HepG2 (cell line): ENCODE results near the gene DDIT4. TPM values are rescaled to one million over a fixed set of nuclear protein-coding genes. Genes with fewer than 3 reads are reported as not detected.

Experiments used
- CEBPG ChIP-seq: IDR thresholded peaks from 2 replicates; pipeline ENCODE4 v1.6.1; 2016
- HNRNPLL ChIP-seq: fragments of 200-400 bp; formaldehyde crosslinking; IDR thresholded peaks from 2 replicates; pipeline ENCODE4 v1.6.1; 2017; ENCODE audit warnings: mild to moderate bottlenecking, low read depth, low read length; ENCODE audit not compliant: poor library complexity, severe bottlenecking
- HOXA9 ChIP-seq: sonication (generic); formaldehyde crosslinking; IDR thresholded peaks from 2 replicates; pipeline ENCODE4 v1.8.1; 2022; ENCODE audit warnings: missing genetic modification reagents, mild to moderate bottlenecking, moderate library complexity, borderline replicate concordance
- KAT7 ChIP-seq: IDR thresholded peaks from 2 replicates; pipeline ENCODE4 v1.6.1; 2018; ENCODE audit warnings: borderline replicate concordance, missing compliant biosample characterization
- KLF16 ChIP-seq, 2 experiments: sonication (generic) in 1 of 2; formaldehyde crosslinking in 1 of 2; IDR thresholded peaks; 2 replicates each; pipeline versions ENCODE4 v1.6.1 to v1.8.0; 2016 to 2023; ENCODE audit warnings: missing genetic modification reagents in 2 of 2, missing compliant biosample characterization in 1 of 2
- NCOA5 ChIP-seq: sonication (generic); formaldehyde crosslinking; IDR thresholded peaks from 2 replicates; pipeline ENCODE4 v1.4.0; 2020; ENCODE audit warnings: missing genetic modification reagents
- NFIC ChIP-seq: IDR thresholded peaks from 2 replicates; pipeline ENCODE4 v1.6.1; 2012; ENCODE audit warnings: mild to moderate bottlenecking, low read length, inconsistent platforms
- NR2C2 ChIP-seq: sonication (generic); formaldehyde crosslinking; IDR thresholded peaks from 2 replicates; pipeline ENCODE4 v1.4.0; 2020; ENCODE audit warnings: missing genetic modification reagents, mild to moderate bottlenecking, moderate library complexity, borderline replicate concordance
- PHF8 ChIP-seq: sonication (generic); formaldehyde crosslinking; IDR thresholded peaks from 2 replicates; pipeline ENCODE4 v1.5.0; 2020; ENCODE audit warnings: missing genetic modification reagents
- RORA ChIP-seq: sonication (generic); formaldehyde crosslinking; IDR thresholded peaks from 2 replicates; pipeline ENCODE4 v1.5.0; 2020; ENCODE audit warnings: mild to moderate bottlenecking, missing genetic modification reagents, moderate library complexity
- SOX6 ChIP-seq, 2 experiments: fragments of 450-650 bp in 1 of 2; sonication (generic) in 1 of 2; formaldehyde crosslinking in 1 of 2; IDR thresholded peaks; 2 replicates each; pipeline versions ENCODE4 v1.4.0 to v1.6.1; 2017 to 2020; ENCODE audit warnings: antibody characterized with exemption in 1 of 2, mild to moderate bottlenecking in 1 of 2, missing genetic modification reagents in 1 of 2
- ZFP1 ChIP-seq: IDR thresholded peaks from 2 replicates; pipeline ENCODE4 v1.6.1; 2016
- ZNF160 ChIP-seq: sonication (generic); formaldehyde crosslinking; IDR thresholded peaks from 2 replicates; pipeline ENCODE4 v1.8.0; 2022; ENCODE audit warnings: mild to moderate bottlenecking, inconsistent platforms, missing genetic modification reagents
- ZNF563 ChIP-seq: sonication (generic); formaldehyde crosslinking; IDR thresholded peaks from 2 replicates; pipeline ENCODE4 v1.8.0; 2022; ENCODE audit warnings: mild to moderate bottlenecking, moderate library complexity, missing genetic modification reagents
- ZNF761 ChIP-seq: sonication (generic); formaldehyde crosslinking; conservative IDR thresholded peaks from 2 replicates; pipeline ENCODE4 v1.4.0; 2020; ENCODE audit warnings: mild to moderate bottlenecking, missing genetic modification reagents
- ZSCAN21 ChIP-seq: sonication (generic); formaldehyde crosslinking; IDR thresholded peaks from 2 replicates; pipeline ENCODE4 v1.8.0; 2022; ENCODE audit warnings: mild to moderate bottlenecking, missing genetic modification reagents, moderate library complexity, borderline replicate concordance
- polyA plus RNA-seq, 8 experiments: library from polyadenylated mRNA; depleted of rRNA in 3 of 8; stranded (reverse) in 7 of 8; unstranded in 1 of 8; fragments of >200 nt; fragmentation: Illumina TruSeq in 4 of 8; extraction: Trizol in 4 of 8; gene quantifications; 2 replicates each; pipeline versions ENCODE4 v1.2.1 to v1.2.3, GENCODE V29; 2011 to 2016; ENCODE audit warnings: low read depth in 4 of 8, missing spikeins in 1 of 8, mixed read lengths in 1 of 8; ENCODE audit not compliant: insufficient read depth in 1 of 8
- total RNA-seq, 5 experiments: library from RNA; depleted of rRNA; stranded (reverse); fragments of >200 nt; fragmentation: Illumina TruSeq; extraction: Trizol; gene quantifications; 2 replicates each; pipeline ENCODE4 v1.2.3, GENCODE V29; 2016; ENCODE audit warnings: low read depth in 1 of 5
- TF ChIP-seq, protein P1 (sequence below): sonication (generic); formaldehyde crosslinking; IDR thresholded peaks from 2 replicates; pipeline ENCODE4 v1.4.0; 2020; ENCODE audit warnings: mild to moderate bottlenecking, missing genetic modification reagents, borderline replicate concordance
- TF ChIP-seq, protein P2 (sequence below): sonication (generic); formaldehyde crosslinking; IDR thresholded peaks from 2 replicates; pipeline ENCODE4 v1.4.0; 2020; ENCODE audit warnings: missing genetic modification reagents
- TF ChIP-seq, protein P3 (sequence below): sonication (generic); formaldehyde crosslinking; IDR thresholded peaks from 2 replicates; pipeline ENCODE4 v1.5.1; 2020; ENCODE audit warnings: missing genetic modification reagents, mild to moderate bottlenecking, borderline replicate concordance
- TF ChIP-seq, protein P4 (sequence below): sonication (generic); formaldehyde crosslinking; IDR thresholded peaks from 2 replicates; pipeline ENCODE4 v1.5.0; 2020; ENCODE audit warnings: missing genetic modification reagents

The DDIT4 gene
- total and polyA plus RNA-seq, 2 of the 13 experiments (the other 11 are each of a cell fraction or from before 2014, with no cell fraction given) = 35.6 to 40.7 TPM

DNA sequence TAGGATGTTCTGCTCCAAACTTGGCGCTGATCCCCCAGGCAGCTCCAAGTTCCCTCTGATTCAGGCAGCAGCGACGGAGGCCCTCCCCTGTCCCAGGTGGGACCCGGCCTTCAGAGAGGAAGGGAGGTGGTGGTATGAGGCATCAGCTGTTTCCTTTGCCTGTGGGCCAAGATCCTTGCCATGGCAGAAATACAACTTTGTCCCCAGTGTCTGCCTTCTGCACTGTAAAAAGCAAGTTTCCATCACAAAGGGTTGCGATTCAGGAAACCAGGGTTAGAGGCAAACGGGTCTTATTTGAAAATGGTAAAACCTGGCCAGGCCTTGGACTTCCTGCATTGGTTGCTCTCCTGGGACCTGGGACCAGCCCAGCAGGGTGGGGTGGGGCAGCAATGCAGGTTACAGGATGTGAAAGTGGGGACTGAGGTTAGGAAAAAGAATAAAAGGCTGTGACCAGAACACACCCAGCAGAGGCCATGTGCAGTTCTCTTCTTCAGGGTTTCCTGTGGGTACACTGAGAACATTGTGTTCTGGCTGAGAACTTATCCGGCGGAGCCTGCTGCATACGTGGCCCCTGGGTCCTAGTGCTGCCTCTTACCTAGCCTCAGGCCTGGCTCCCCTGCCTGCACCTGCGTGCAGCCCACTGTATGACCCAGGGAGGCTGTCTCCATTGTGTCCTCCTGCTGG is 25.1 kb upstream of the DDIT4 start (continued):
- TF ChIP-seq, protein P1, sequence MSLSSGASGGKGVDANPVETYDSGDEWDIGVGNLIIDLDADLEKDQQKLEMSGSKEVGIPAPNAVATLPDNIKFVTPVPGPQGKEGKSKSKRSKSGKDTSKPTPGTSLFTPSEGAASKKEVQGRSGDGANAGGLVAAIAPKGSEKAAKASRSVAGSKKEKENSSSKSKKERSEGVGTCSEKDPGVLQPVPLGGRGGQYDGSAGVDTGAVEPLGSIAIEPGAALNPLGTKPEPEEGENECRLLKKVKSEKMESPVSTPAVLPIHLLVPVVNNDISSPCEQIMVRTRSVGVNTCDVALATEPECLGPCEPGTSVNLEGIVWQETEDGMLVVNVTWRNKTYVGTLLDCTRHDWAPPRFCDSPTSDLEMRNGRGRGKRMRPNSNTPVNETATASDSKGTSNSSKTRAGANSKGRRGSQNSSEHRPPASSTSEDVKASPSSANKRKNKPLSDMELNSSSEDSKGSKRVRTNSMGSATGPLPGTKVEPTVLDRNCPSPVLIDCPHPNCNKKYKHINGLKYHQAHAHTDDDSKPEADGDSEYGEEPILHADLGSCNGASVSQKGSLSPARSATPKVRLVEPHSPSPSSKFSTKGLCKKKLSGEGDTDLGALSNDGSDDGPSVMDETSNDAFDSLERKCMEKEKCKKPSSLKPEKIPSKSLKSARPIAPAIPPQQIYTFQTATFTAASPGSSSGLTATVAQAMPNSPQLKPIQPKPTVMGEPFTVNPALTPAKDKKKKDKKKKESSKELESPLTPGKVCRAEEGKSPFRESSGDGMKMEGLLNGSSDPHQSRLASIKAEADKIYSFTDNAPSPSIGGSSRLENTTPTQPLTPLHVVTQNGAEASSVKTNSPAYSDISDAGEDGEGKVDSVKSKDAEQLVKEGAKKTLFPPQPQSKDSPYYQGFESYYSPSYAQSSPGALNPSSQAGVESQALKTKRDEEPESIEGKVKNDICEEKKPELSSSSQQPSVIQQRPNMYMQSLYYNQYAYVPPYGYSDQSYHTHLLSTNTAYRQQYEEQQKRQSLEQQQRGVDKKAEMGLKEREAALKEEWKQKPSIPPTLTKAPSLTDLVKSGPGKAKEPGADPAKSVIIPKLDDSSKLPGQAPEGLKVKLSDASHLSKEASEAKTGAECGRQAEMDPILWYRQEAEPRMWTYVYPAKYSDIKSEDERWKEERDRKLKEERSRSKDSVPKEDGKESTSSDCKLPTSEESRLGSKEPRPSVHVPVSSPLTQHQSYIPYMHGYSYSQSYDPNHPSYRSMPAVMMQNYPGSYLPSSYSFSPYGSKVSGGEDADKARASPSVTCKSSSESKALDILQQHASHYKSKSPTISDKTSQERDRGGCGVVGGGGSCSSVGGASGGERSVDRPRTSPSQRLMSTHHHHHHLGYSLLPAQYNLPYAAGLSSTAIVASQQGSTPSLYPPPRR (CRISPR knock-in tag) = peak; percentile 43; the same call in 1 of the 2 replicates
- TF ChIP-seq NR2C2 (CRISPR knock-in tag) = 0 out of 2 replicates have a peak, but pooled peaks have one; percentile 28
- no peak for TF ChIP-seq HNRNPLL
- TF ChIP-seq KLF16 (CRISPR knock-in tag; IDR thresholded peaks at IDR 0.05) = peak in 1 of 2 experiments; percentile 73; a peak in 1 of 4 replicates
- no peak for TF ChIP-seq KAT7 (CRISPR knock-in tag)
- TF ChIP-seq, protein P2, sequence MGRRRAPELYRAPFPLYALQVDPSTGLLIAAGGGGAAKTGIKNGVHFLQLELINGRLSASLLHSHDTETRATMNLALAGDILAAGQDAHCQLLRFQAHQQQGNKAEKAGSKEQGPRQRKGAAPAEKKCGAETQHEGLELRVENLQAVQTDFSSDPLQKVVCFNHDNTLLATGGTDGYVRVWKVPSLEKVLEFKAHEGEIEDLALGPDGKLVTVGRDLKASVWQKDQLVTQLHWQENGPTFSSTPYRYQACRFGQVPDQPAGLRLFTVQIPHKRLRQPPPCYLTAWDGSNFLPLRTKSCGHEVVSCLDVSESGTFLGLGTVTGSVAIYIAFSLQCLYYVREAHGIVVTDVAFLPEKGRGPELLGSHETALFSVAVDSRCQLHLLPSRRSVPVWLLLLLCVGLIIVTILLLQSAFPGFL (CRISPR knock-in tag) = no peak
- TF ChIP-seq, protein P3, sequence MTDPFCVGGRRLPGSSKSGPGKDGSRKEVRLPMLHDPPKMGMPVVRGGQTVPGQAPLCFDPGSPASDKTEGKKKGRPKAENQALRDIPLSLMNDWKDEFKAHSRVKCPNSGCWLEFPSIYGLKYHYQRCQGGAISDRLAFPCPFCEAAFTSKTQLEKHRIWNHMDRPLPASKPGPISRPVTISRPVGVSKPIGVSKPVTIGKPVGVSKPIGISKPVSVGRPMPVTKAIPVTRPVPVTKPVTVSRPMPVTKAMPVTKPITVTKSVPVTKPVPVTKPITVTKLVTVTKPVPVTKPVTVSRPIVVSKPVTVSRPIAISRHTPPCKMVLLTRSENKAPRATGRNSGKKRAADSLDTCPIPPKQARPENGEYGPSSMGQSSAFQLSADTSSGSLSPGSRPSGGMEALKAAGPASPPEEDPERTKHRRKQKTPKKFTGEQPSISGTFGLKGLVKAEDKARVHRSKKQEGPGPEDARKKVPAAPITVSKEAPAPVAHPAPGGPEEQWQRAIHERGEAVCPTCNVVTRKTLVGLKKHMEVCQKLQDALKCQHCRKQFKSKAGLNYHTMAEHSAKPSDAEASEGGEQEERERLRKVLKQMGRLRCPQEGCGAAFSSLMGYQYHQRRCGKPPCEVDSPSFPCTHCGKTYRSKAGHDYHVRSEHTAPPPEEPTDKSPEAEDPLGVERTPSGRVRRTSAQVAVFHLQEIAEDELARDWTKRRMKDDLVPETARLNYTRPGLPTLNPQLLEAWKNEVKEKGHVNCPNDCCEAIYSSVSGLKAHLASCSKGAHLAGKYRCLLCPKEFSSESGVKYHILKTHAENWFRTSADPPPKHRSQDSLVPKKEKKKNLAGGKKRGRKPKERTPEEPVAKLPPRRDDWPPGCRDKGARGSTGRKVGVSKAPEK (CRISPR knock-in tag) = no peak
- no peak for TF ChIP-seq RORA (CRISPR knock-in tag)
- no peak for TF ChIP-seq NCOA5 (CRISPR knock-in tag)
- no peak for TF ChIP-seq SOX6 (IDR thresholded peaks at IDR 0.05)
- TF ChIP-seq SOX6 (CRISPR knock-in tag; IDR thresholded peaks at IDR 0.05) = peak; percentile 63
- TF ChIP-seq HOXA9 (CRISPR knock-in tag) = no peak
- 0 out of 2 replicates have a peak, but pooled peaks have one; percentile 53 for TF ChIP-seq ZFP1 (CRISPR knock-in tag)
- no peak for TF ChIP-seq ZNF761 (CRISPR knock-in tag)
- TF ChIP-seq, protein P4, sequence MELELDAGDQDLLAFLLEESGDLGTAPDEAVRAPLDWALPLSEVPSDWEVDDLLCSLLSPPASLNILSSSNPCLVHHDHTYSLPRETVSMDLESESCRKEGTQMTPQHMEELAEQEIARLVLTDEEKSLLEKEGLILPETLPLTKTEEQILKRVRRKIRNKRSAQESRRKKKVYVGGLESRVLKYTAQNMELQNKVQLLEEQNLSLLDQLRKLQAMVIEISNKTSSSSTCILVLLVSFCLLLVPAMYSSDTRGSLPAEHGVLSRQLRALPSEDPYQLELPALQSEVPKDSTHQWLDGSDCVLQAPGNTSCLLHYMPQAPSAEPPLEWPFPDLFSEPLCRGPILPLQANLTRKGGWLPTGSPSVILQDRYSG (CRISPR knock-in tag) = no peak
- TF ChIP-seq ZSCAN21 (CRISPR knock-in tag) = no peak
- TF ChIP-seq ZNF563 (CRISPR knock-in tag) = no peak
- 0 out of 2 replicates have a peak, but pooled peaks have one; percentile 58 for TF ChIP-seq ZNF160 (CRISPR knock-in tag)
- TF ChIP-seq NFIC = no peak
- TF ChIP-seq PHF8 (CRISPR knock-in tag) = peak; percentile 62
- TF ChIP-seq CEBPG (CRISPR knock-in tag) = peak; percentile 51; the same call in 1 of the 2 replicates
